ENCODE data around the gene RXRA.
A peak's percentile ranks its signal among the peaks of the same experiment; 100 is the strongest.

GRCh38 chr9:134381671-134382516, 55.6 kb downstream of the RXRA start:
- peak; percentile 34; the same call in 1 of the 2 replicates for TF ChIP-seq CTCF (IDR thresholded peaks at IDR 0.05)
- no peak for TF ChIP-seq USF2 (IDR thresholded peaks at IDR 0.05; ENCODE audit: borderline replicate concordance, low read depth, low read length)
